Measurements from ENCODE around the gene PPFIBP2.

GRCh38 chr11:7523416-7524210 is 9.8 kb downstream of the PPFIBP2 start:
- TF ChIP-seq YY1 (IDR thresholded peaks at IDR 0.05; ENCODE audit: low read depth, low read length) (no peak), POLR2A (IDR thresholded peaks at IDR 0.05; ENCODE audit: low read depth, low read length) (no peak), SP1 (IDR thresholded peaks at IDR 0.05; ENCODE audit: low read depth, low read length) (no peak), REST (IDR thresholded peaks at IDR 0.05; ENCODE audit: low read depth, low read length) (no peak), CTCF (IDR thresholded peaks at IDR 0.05 in 2 of 3, conservative IDR thresholded peaks at IDR 0.05 in 1 of 3; ENCODE audit: control insufficient read depth in 2 of 3, extremely low read depth in 1 of 3, insufficient read depth in 1 of 3, low read depth in 3 of 3, low read length in 3 of 3) (no peak), MXI1 (IDR thresholded peaks at IDR 0.05; ENCODE audit: low read depth, low read length) (no peak), CHD4 (IDR thresholded peaks at IDR 0.05) (no peak), BHLHE40 (IDR thresholded peaks at IDR 0.05; ENCODE audit: borderline replicate concordance in 1 of 2, low read depth in 2 of 2, low read length in 1 of 2) (no peak), NFYA (IDR thresholded peaks at IDR 0.05; ENCODE audit: borderline replicate concordance, low read depth, low read length) (no peak), RFX5 (IDR thresholded peaks at IDR 0.05; ENCODE audit: low read depth, low read length) (no peak), IKZF1 (conservative IDR thresholded peaks at IDR 0.05) (peak; percentile 46)
- TF ChIP-seq, protein P1, sequence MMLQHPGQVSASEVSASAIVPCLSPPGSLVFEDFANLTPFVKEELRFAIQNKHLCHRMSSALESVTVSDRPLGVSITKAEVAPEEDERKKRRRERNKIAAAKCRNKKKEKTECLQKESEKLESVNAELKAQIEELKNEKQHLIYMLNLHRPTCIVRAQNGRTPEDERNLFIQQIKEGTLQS (IDR thresholded peaks at IDR 0.05; ENCODE audit: borderline replicate concordance, extremely low read depth, low read depth, low read length) = no peak

All from GM12878 (cell line).